ENCODE data around the gene CAPN2. TPM values are rescaled to one million over a fixed set of nuclear protein-coding genes. Genes with fewer than 3 reads are reported as not detected.

CAPN2 gene
- total and polyA plus RNA-seq, 5 experiments from 2014 or later = 68.6 to 101 (median 72.2) TPM

DNA sequence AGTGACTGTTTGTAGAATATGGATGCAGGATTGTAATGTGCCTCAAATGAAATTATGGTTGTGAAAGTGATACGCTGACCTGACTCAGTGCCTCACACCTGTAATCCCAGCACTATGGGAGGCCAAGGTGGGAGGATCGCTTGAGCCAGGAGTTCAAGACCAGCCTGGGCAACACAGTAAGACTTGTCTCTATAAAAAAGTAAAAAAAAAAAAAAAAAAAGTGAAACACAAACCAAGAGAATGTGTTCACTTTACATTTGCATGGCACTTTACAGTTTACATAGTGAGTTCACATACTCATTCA, 2.0 kb downstream of the CAPN2 start:
- ATAC-seq (no peak), DNase-seq (no peak)
- Mint-ChIP-seq H3K9me3 (no peaks in the 10 kb centered on the region), H3K36me3 (peaks cover 0 to 10% (median 8%) of the 10 kb centered on the region in 3 donors), H3K4me3 (peak overlapping the region in 9 of 10 donors; percentile 65 to 90 (median 86)), H3K4me1 (peaks cover 33 to 77% (median 75%) of the 10 kb centered on the region in 4 donors), H3K27me3 (no peaks in the 10 kb centered on the region), H3K27ac (peak overlapping the region; percentile 78 to 97 (median 94))
- POLR2A ChIA-PET = no interaction called here

GRCh38 chr1:223714849-223715603, 2.7 kb downstream of the CAPN2 start:
- POLR2A ChIA-PET = interaction anchor here (1.0 kb wide), 1 partner anchor 131 kb away, joined by 3 read pairs; the partner anchor contains the start of gene TP53BP2
- H3K9me3 Mint-ChIP-seq = no peaks in the 10 kb centered on the region
- ATAC-seq (no peak), DNase-seq (no peak)
- peaks cover 0 to 17% (median 12%) of the 10 kb centered on the region in 3 donors for H3K36me3 Mint-ChIP-seq
- H3K4me3 Mint-ChIP-seq = peak overlapping the region; percentile 12 to 84 (median 56)
- H3K27me3 Mint-ChIP-seq = no peaks in the 10 kb centered on the region
- H3K4me1 Mint-ChIP-seq = peaks cover 35 to 79% (median 76%) of the 10 kb centered on the region in 4 donors
- H3K27ac Mint-ChIP-seq = peak overlapping the region; percentile 79 to 94 (median 93)

DNA sequence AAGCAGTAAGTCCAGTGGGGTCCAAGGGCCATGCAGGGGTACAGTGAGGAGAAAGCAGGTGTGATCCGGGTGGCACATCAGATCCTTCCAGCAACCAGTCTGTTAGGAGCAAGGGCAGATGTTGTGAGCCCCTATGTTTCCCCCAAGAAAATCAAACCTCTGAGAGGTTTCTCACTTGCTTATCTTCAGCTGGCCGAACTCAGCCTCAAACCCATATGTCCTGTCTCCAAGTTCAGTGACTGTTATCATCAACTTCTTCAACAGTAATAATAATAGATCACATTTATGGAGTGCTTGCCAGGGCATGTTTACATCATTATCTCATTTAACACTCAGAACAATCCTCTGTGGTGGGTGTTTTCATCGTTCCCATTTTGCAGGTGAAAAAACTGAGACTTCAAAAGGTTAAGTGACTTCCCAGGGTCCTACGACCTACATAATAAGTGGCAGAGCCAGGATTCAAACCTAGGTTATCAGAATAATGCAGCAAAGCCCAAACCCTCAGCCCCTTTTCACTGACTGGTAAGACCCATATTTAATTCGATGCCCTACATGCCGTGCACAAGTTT, 3.3 kb downstream of the CAPN2 start:
- peaks cover 38 to 84% (median 76%) of the 10 kb centered on the region in 4 donors for H3K4me1 Mint-ChIP-seq
- ATAC-seq (no peak), DNase-seq (no peak)
- peaks cover under 1 to 23% (median 18%) of the 10 kb centered on the region in 3 donors for H3K36me3 Mint-ChIP-seq
- H3K27me3 Mint-ChIP-seq = no peaks in the 10 kb centered on the region
- POLR2A ChIA-PET = interaction anchor here (1.0 to 1.4 kb wide), 2 partner anchors 33 to 130 kb away, joined by 3 to 7 read pairs; partner anchors contain the start of gene TP53BP2
- H3K9me3 Mint-ChIP-seq = no peaks in the 10 kb centered on the region
- peak overlapping the region; percentile 79 to 94 (median 94) for H3K27ac Mint-ChIP-seq
- H3K4me3 Mint-ChIP-seq = peak overlapping the region; percentile 28 to 84 (median 75)

DNA sequence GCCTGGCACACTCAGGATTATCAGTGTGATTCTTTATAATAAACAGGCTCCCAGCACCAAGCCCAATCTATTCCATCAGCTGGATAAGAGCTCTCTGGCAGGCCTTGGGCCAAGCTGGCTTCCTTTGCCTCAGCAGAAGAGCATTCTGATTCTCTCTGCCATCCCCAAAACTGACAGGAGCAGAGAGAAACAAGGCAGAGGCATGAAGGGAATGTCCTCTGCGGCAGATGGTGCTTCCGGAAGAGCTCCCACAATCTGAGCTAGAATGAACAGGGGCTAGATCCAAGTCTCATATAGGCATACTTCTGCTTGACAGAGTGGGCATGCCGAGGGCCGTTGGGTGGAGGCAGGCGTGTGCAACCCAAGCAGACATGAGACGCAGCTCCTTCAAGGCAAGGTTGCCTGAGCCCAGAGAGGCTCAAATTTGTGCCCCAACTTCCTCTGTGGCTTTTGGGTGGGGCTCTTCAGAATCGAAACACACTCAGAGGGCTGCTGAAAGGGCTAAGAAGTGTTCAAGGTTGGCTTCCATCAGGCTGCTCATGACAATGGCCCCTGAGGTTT, 4.0 kb downstream of the CAPN2 start:
- H3K4me3 Mint-ChIP-seq = peak overlapping the region; percentile 53 to 85 (median 78)
- peak overlapping the region; percentile 72 to 94 (median 94) for H3K27ac Mint-ChIP-seq
- peaks cover 42 to 83% (median 76%) of the 10 kb centered on the region in 4 donors for H3K4me1 Mint-ChIP-seq
- ATAC-seq (peak; percentile 57 to 60), DNase-seq (peak in 9 of 10 donors; percentile 11 to 72 (median 42))
- no peaks in the 10 kb centered on the region for H3K9me3 Mint-ChIP-seq
- POLR2A ChIA-PET = interaction anchor here (1.0 to 1.9 kb wide), 5 partner anchors 11 to 129 kb away, joined by 3 to 7 read pairs (median 5); partner anchors contain the start of gene TP53BP2
- H3K36me3 Mint-ChIP-seq = peaks cover 4 to 30% (median 22%) of the 10 kb centered on the region in 3 donors
- no peaks in the 10 kb centered on the region for H3K27me3 Mint-ChIP-seq

- Mint-ChIP-seq H3K4me1 (peaks cover 45 to 83% (median 77%) of the 10 kb centered on the region in 4 donors), H3K27ac (peak overlapping the region; percentile 72 to 94 (median 94)), H3K4me3 (peak overlapping the region; percentile 53 to 85 (median 78)), H3K36me3 (peaks cover 4 to 36% (median 28%) of the 10 kb centered on the region in 3 donors), H3K9me3 (no peaks in the 10 kb centered on the region), H3K27me3 (no peaks in the 10 kb centered on the region)
- POLR2A ChIA-PET = interaction anchor here (1.1 to 1.9 kb wide), 4 partner anchors 10 to 32 kb away, joined by 4 to 7 read pairs (median 6); no protein-coding TSS in a partner anchor
- DNase-seq (no peak), ATAC-seq (no peak)
These were observed 4.8 kb downstream of the CAPN2 start for GRCh38 chr1:223717123-223717522.

DNA sequence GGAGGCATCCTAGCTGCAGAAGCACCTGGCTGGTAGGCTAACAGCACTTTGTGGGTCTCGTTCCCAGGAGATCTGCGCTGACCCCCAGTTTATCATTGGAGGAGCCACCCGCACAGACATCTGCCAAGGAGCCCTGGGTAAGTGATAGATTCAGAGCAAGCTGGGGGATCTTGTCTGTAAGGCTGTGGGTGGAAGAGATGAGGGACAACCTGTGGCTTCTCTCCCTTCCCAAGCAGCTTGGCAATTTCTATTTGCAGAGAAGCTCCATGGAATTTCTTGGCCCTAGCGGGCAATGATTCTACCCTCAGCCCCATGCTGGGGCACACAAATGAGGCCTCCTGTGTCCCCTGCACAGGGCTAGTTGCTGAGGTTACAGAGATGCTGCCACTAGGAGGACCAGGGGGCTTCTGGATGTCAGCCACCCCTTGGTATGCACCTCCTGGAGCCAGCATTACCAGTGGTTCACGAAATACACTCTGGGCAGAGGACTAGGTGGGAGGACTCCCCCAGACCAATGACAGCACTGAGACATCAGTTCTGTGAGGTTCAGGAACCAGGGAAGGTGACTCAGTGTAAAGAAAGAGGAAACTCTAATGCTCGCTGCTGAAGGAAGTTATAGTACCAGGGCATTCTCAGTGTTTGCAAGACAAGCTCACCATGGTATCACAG, 5.5 kb downstream of the CAPN2 start:
- Mint-ChIP-seq H3K36me3 (peaks cover 4 to 38% (median 28%) of the 10 kb centered on the region in 3 donors), H3K4me1 (peaks cover 45 to 86% (median 78%) of the 10 kb centered on the region in 4 donors), H3K27ac (peak overlapping the region; percentile 45 to 94 (median 93)), H3K27me3 (no peaks in the 10 kb centered on the region), H3K9me3 (no peaks in the 10 kb centered on the region), H3K4me3 (peak overlapping the region in 7 of 10 donors; percentile 26 to 84 (median 58))
- POLR2A ChIA-PET = interaction anchor here (1.9 kb wide), 1 partner anchor 19 kb away, joined by 5 read pairs; no protein-coding TSS in a partner anchor
- no peak for DNase-seq
- ATAC-seq = no peak

DNA sequence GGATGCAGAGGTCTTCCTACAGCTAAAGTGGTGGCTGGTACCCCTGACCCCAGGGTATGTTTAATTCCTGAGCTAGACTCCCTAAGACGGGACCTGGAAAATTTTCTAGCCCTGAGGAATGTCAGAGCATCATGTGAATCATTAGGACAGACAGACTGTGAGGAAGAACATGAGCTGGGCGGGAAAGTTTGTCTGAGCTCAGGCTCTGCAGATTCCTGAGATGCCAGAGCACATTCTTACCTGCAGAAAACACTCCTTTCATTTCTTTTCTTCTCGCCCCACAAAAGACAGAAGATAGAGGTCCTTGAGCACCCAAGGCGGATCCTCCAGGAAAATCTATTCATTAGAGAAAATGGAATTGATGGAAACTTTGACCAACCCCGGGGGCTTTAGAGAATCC, 6.5 kb downstream of the CAPN2 start:
- Mint-ChIP-seq H3K27ac (peak overlapping the region in 7 of 10 donors; percentile 37 to 94 (median 86)), H3K4me1 (peaks cover 40 to 83% (median 76%) of the 10 kb centered on the region in 4 donors), H3K36me3 (peaks cover 4 to 45% (median 28%) of the 10 kb centered on the region in 3 donors), H3K9me3 (no peaks in the 10 kb centered on the region), H3K4me3 (no peak overlapping the region), H3K27me3 (no peaks in the 10 kb centered on the region)
- DNase-seq = no peak
- POLR2A ChIA-PET = interaction anchor here (0.7 to 1.6 kb wide), 2 partner anchors 8 to 1159 kb away, joined by 3 to 5 read pairs; no protein-coding TSS in a partner anchor
- ATAC-seq = no peak

- Mint-ChIP-seq H3K4me1 (peaks cover 38 to 81% (median 68%) of the 10 kb centered on the region in 4 donors), H3K4me3 (peak overlapping the region in 1 of 10 donors; percentile 14), H3K27me3 (no peaks in the 10 kb centered on the region), H3K27ac (peak overlapping the region in 9 of 10 donors; percentile 5 to 74 (median 61)), H3K9me3 (no peaks in the 10 kb centered on the region), H3K36me3 (peaks cover 4 to 61% (median 31%) of the 10 kb centered on the region in 3 donors)
- POLR2A ChIA-PET = no interaction called here
- DNase-seq = no peak
- no peak for ATAC-seq
These were observed 8.7 kb downstream of the CAPN2 start for GRCh38 chr1:223720971-223721591.

DNA sequence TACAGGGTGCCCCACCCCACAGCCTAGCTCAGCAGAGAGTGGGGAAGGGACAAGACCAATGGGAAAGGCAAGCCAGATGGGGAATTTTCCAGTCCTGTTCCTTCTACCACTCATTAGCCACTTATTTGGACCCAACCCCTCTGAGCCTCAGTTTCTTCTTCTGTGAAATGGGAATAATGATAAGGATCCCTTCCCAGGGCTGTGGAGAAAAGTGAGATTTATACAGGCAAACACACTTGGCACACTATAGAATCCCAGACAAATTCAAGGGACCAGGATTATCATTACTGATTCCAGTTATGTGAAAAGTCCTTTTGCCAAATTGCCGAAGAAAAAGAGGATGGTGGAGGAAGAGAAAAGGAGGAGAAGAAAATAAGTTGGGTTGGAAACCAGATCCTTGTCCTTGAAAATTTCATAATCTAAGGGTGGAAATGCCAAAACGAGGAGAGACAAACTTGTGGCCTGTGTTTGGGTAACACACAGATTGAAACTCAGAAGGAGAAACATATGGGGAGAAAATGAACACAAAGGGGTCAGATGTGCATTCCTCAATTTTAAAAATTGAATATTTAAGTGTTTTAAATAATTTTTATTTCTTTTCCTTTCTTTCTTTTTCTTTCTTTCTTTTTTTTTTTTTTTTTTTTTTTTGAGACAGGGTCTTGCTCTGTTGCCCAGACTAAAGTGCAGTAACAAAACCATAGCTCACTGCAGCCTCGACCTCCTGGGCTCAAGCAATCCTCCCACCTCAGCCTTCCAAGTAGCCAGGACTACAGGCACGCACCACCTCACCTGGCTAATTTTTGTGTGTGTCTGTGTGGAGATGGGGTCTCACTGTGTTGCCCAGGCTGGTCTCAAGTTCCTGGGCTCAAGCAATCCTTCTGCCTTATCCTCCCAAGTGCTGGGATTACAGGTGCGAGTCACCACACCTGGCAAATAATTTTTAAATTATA, 9.6 kb downstream of the CAPN2 start:
- peak overlapping the region in 6 of 10 donors; percentile 18 to 74 (median 49) for H3K27ac Mint-ChIP-seq
- peaks cover 35 to 81% (median 68%) of the 10 kb centered on the region in 4 donors for H3K4me1 Mint-ChIP-seq
- peaks cover 4 to 62% (median 31%) of the 10 kb centered on the region in 3 donors for H3K36me3 Mint-ChIP-seq
- peak overlapping the region in 1 of 10 donors; percentile 24 for H3K4me3 Mint-ChIP-seq
- no peak for DNase-seq
- POLR2A ChIA-PET = no interaction called here
- no peaks in the 10 kb centered on the region for H3K27me3 Mint-ChIP-seq
- H3K9me3 Mint-ChIP-seq = no peaks in the 10 kb centered on the region
- no peak for ATAC-seq

DNA sequence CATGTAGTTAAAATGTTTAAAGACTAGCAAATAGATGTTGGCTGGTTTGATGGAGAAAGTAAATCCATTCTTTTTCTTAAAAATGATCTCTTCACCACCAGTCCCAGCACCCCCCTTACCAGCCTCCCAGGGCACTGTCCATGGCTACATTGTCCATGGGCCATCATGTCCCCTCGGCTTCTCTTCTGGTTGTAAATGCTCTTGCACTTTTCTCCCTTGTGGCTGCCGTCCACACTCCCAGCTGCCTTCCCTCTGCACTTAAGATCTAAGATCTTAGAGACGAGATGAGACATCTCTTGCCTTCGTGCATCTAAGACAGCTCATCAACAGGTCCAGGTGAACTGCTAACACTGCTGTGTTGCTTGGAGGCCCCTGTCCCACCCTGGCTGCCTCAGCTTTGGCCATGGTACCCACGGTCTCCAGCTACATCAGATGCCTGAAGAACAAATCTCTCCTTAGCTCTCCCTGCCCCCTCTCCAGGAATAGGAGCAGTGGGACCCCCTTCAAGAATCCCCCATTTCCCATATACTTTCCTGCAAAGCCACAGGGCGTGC, 11.1 kb downstream of the CAPN2 start:
- Mint-ChIP-seq H3K27ac (peak overlapping the region in 4 of 10 donors; percentile 10 to 54 (median 35)), H3K36me3 (peaks cover 4 to 62% (median 35%) of the 10 kb centered on the region in 3 donors), H3K4me3 (no peak overlapping the region), H3K9me3 (no peaks in the 10 kb centered on the region), H3K4me1 (peaks cover 34 to 79% (median 66%) of the 10 kb centered on the region in 4 donors), H3K27me3 (no peaks in the 10 kb centered on the region)
- POLR2A ChIA-PET = interaction anchor here (0.6 kb wide), 2 partner anchors 19 to 351 kb away, joined by 3 read pairs; no protein-coding TSS in a partner anchor
- DNase-seq = no peak
- ATAC-seq = no peak

Measured in naive thymus-derived CD8-positive, alpha-beta T cell (primary cell).